Calu3 (cell line): ENCODE data around the gene FSCN2. TPM values are rescaled to one million over a fixed set of nuclear protein-coding genes. Genes with fewer than 3 reads are reported as not detected.

Source experiments
- BruUV-seq: library from RNA; stranded (reverse); fragments of 400-500 nt; replicated peaks from 2 replicates; lab custom pipeline; 2021; lab: Mats Ljungman, UMichigan
- CTCF ChIA-PET: fragments of 300-600 bp; sonication (Branson Sonifier 250); formaldehyde crosslinking; loops from one replicate; lab custom pipeline; 2022; ENCODE audit warnings: antibody characterized with exemption; lab: Charles Lee
- DNase-seq: peaks from one replicate; pipeline ENCODE4 v3.0.0; 2022
- H3K27ac Mint-ChIP-seq: one replicate; pipeline ENCODE4 v1.8.0; 2022; ENCODE audit warnings: mixed read lengths; ENCODE audit not compliant: unreplicated experiment
- H3K27me3 Mint-ChIP-seq: one replicate; pipeline ENCODE4 v1.8.0; 2022; ENCODE audit warnings: mixed read lengths; ENCODE audit not compliant: unreplicated experiment
- H3K36me3 Mint-ChIP-seq: one replicate; pipeline ENCODE4 v1.8.0; 2022; ENCODE audit warnings: mild to moderate bottlenecking, moderate library complexity, mixed read lengths; ENCODE audit not compliant: insufficient read depth, unreplicated experiment
- H3K4me1 Mint-ChIP-seq: one replicate; pipeline ENCODE4 v1.8.0; 2022; ENCODE audit warnings: mild to moderate bottlenecking, low read depth, mixed read lengths; ENCODE audit not compliant: unreplicated experiment
- H3K4me3 Mint-ChIP-seq: one replicate; pipeline ENCODE4 v1.8.0; 2022; ENCODE audit warnings: mild to moderate bottlenecking, low read depth, moderate library complexity, mixed read lengths; ENCODE audit not compliant: unreplicated experiment
- H3K9me3 Mint-ChIP-seq: one replicate; pipeline ENCODE4 v1.8.0; 2022; ENCODE audit warnings: low read depth, mixed read lengths; ENCODE audit not compliant: unreplicated experiment
- CTCF ChIP-seq: fragments of 200-600 bp; IDR thresholded peaks from one replicate; pipeline ENCODE4 v1.8.0; 2022; ENCODE audit warnings: antibody characterized with exemption; ENCODE audit not compliant: unreplicated experiment
- intact Hi-C: fragments of 100-400 bp; cut with micrococcal nuclease; formaldehyde crosslinking; loops from one replicate; pipeline ENCODE4 v1.10.0; 2022; ENCODE audit not compliant: unreplicated experiment
- total RNA-seq: library from RNA; stranded (reverse); gene quantifications from 2 replicates; pipeline ENCODE4 v1.2.3, GENCODE V29; 2022

FSCN2 gene
- total RNA-seq, 1 experiment from 2014 or later: 5.5 TPM

- Mint-ChIP-seq H3K36me3 (peaks cover 92% of the 10 kb centered on the region), H3K9me3 (no peaks in the 10 kb centered on the region), H3K4me1 (peaks cover 32% of the 10 kb centered on the region), H3K27me3 (no peaks in the 10 kb centered on the region), H3K27ac (peak overlapping the region; percentile 98), H3K4me3 (peak overlapping the region; percentile 100)
- intact Hi-C loops: loop anchor here (10.0 kb wide), 1 partner anchor 469 kb away; no protein-coding TSS in a partner anchor
- peak; percentile 77 for DNase-seq
- CTCF ChIA-PET: no interaction called here
- TF ChIP-seq CTCF: no peak
- no TSS peak for BruUV-seq
These were observed 14.3 kb upstream of the FSCN2 start for GRCh38 chr17:81513753-81514488.

GRCh38 chr17:81514489-81514738 is 13.8 kb upstream of the FSCN2 start:
- peak overlapping the region; percentile 98 for H3K27ac Mint-ChIP-seq
- H3K4me1 Mint-ChIP-seq: peaks cover 28% of the 10 kb centered on the region
- peak overlapping the region; percentile 100 for H3K4me3 Mint-ChIP-seq
- CTCF ChIA-PET: no interaction called here
- BruUV-seq: no TSS peak
- H3K36me3 Mint-ChIP-seq: peaks cover 92% of the 10 kb centered on the region
- intact Hi-C loops: loop anchor here (10.0 kb wide), 1 partner anchor 470 kb away; no protein-coding TSS in a partner anchor
- H3K27me3 Mint-ChIP-seq: no peaks in the 10 kb centered on the region
- TF ChIP-seq CTCF: no peak
- no peaks in the 10 kb centered on the region for H3K9me3 Mint-ChIP-seq
- DNase-seq: no peak

- Mint-ChIP-seq H3K4me1 (peaks cover 25% of the 10 kb centered on the region), H3K9me3 (no peaks in the 10 kb centered on the region), H3K27me3 (no peaks in the 10 kb centered on the region), H3K4me3 (peak overlapping the region; percentile 100), H3K36me3 (peaks cover 91% of the 10 kb centered on the region), H3K27ac (peak overlapping the region; percentile 98)
- intact Hi-C loops: loop anchor here (10.0 kb wide), 1 partner anchor 470 kb away; no protein-coding TSS in a partner anchor
- no peak for TF ChIP-seq CTCF
- DNase-seq: peak; percentile 95
- CTCF ChIA-PET: interaction anchor here (0.6 kb wide), 1 partner anchor 9 kb away, joined by 3 read pairs; no protein-coding TSS in a partner anchor
- BruUV-seq: no TSS peak
These were observed 13.2 kb upstream of the FSCN2 start for GRCh38 chr17:81514739-81515529.

- no TSS peak for BruUV-seq
- DNase-seq: no peak
- Mint-ChIP-seq H3K4me3 (peak overlapping the region; percentile 100), H3K27me3 (no peaks in the 10 kb centered on the region), H3K4me1 (peaks cover 25% of the 10 kb centered on the region), H3K36me3 (peaks cover 88% of the 10 kb centered on the region), H3K27ac (peak overlapping the region; percentile 77), H3K9me3 (no peaks in the 10 kb centered on the region)
- TF ChIP-seq CTCF: no peak
- intact Hi-C loops: loop anchor here (10.0 kb wide), 1 partner anchor 471 kb away; no protein-coding TSS in a partner anchor
- CTCF ChIA-PET: interaction anchor here (0.6 kb wide), 1 partner anchor 9 kb away, joined by 3 read pairs; no protein-coding TSS in a partner anchor
These were observed 12.6 kb upstream of the FSCN2 start for GRCh38 chr17:81515530-81516041.
